Neuronal stem cell (in vitro differentiated cells): ENCODE measurements around the gene PGA3.
A peak's percentile ranks its signal among the peaks of the same experiment; 100 is the strongest.
"Not testable (repeated sequence)": the region's sequence is repeated elsewhere in the genome, so short reads cannot be mapped to it uniquely, and the experiment has no call there.

Source experiments
- DNase-seq: peaks from one replicate; pipeline ENCODE4 v3.0.0-alpha.2; 2013; ENCODE audit warnings: low spot score
- H2AFZ ChIP-seq: one replicate; pipeline ENCODE4 v1.6.1; 2013; ENCODE audit warnings: mild to moderate bottlenecking, low read length, inconsistent platforms
- H2AK5ac ChIP-seq: 2 replicates; pipeline ENCODE4 v1.6.1; 2013; ENCODE audit warnings: low read depth, mild to moderate bottlenecking, inconsistent platforms, low read length, moderate library complexity, mixed read lengths
- H2BK120ac ChIP-seq: 2 replicates; pipeline ENCODE4 v1.6.1; 2013; ENCODE audit warnings: low read depth, mild to moderate bottlenecking, inconsistent platforms, low read length, moderate library complexity, mixed read lengths
- H2BK12ac ChIP-seq: one replicate; pipeline ENCODE4 v1.6.1; 2013; ENCODE audit warnings: low read length, inconsistent platforms
- H2BK15ac ChIP-seq: 2 replicates; pipeline ENCODE4 v1.6.1; 2013; ENCODE audit warnings: mild to moderate bottlenecking, low read length, inconsistent platforms, mixed read lengths
- H2BK5ac ChIP-seq: one replicate; pipeline ENCODE4 v1.6.1; 2013; ENCODE audit warnings: inconsistent platforms, mild to moderate bottlenecking, low read length, moderate library complexity
- H3K14ac ChIP-seq: one replicate; pipeline ENCODE4 v1.6.1; 2013; ENCODE audit warnings: low read length, inconsistent platforms
- H3K18ac ChIP-seq: 2 replicates; pipeline ENCODE4 v1.6.1; 2013; ENCODE audit warnings: low read length, inconsistent platforms
- H3K23ac ChIP-seq: 2 replicates; pipeline ENCODE4 v1.6.1; 2013; ENCODE audit warnings: low read depth, mild to moderate bottlenecking, mixed read lengths, low read length, inconsistent platforms; ENCODE audit not compliant: poor library complexity
- H3K27ac ChIP-seq: replicated peaks from 3 replicates; pipeline ENCODE4 v1.5.1; 2013; ENCODE audit warnings: low read length, inconsistent platforms
- H3K27me3 ChIP-seq, 3 experiments: 2 replicates each; pipeline ENCODE4 v1.6.1; 2013; ENCODE audit warnings: low read length in 3 of 3, mild to moderate bottlenecking in 2 of 3, inconsistent platforms in 1 of 3, low read depth in 1 of 3, mixed read lengths in 1 of 3, moderate library complexity in 1 of 3; ENCODE audit not compliant: control insufficient read depth in 3 of 3, insufficient read depth in 3 of 3
- H3K36me3 ChIP-seq, 2 donors: replicated peaks in 1 of 2; 2 replicates each; pipeline ENCODE4 v1.6.1; 2013; ENCODE audit warnings: low read length in 2 of 2; ENCODE audit not compliant: control insufficient read depth in 2 of 2, insufficient read depth in 2 of 2
- H3K4ac ChIP-seq: 2 replicates; pipeline ENCODE4 v1.6.1; 2013; ENCODE audit warnings: inconsistent platforms, mild to moderate bottlenecking, low read length, moderate library complexity
- H3K4me1 ChIP-seq, 2 donors: 1 replicate in 1 of 2; 2 replicates in 1 of 2; pipeline ENCODE4 v1.6.1; 2013; ENCODE audit warnings: low read length in 2 of 2, low read depth in 1 of 2; ENCODE audit not compliant: control insufficient read depth in 2 of 2, insufficient read depth in 1 of 2
- H3K4me2 ChIP-seq: one replicate; pipeline ENCODE4 v1.6.1; 2013; ENCODE audit warnings: mild to moderate bottlenecking, low read length, inconsistent platforms; ENCODE audit not compliant: insufficient read depth, poor library complexity, severe bottlenecking
- H3K4me3 ChIP-seq, 2 donors: 2 replicates each; pipeline ENCODE4 v1.5.1; 2013; ENCODE audit warnings: low read length in 2 of 2, mild to moderate bottlenecking in 2 of 2, inconsistent platforms in 1 of 2, moderate library complexity in 1 of 2
- H3K79me1 ChIP-seq: one replicate; pipeline ENCODE4 v1.6.1; 2013; ENCODE audit warnings: low read depth, mild to moderate bottlenecking, inconsistent platforms, low read length, moderate library complexity
- H3K9ac ChIP-seq: one replicate; pipeline ENCODE4 v1.6.1; 2013; ENCODE audit warnings: mild to moderate bottlenecking, low read depth, low read length, inconsistent platforms; ENCODE audit not compliant: poor library complexity
- H3K9me3 ChIP-seq, 2 donors: replicated peaks in 1 of 2; 2 replicates each; pipeline versions ENCODE3 to v1.6.1; 2013; ENCODE audit warnings: low read length in 2 of 2, mild to moderate bottlenecking in 2 of 2, inconsistent platforms in 1 of 2, low read depth in 1 of 2, mixed read lengths in 1 of 2, moderate library complexity in 1 of 2; ENCODE audit not compliant: control insufficient read depth in 2 of 2, insufficient read depth in 1 of 2
- H4K8ac ChIP-seq: one replicate; pipeline ENCODE4 v1.6.1; 2013; ENCODE audit warnings: low read depth, mild to moderate bottlenecking, inconsistent platforms, low read length, moderate library complexity
- H4K91ac ChIP-seq: one replicate; pipeline ENCODE4 v1.6.1; 2013; ENCODE audit warnings: low read length, low read depth, mild to moderate bottlenecking, inconsistent platforms; ENCODE audit not compliant: poor library complexity
- WGBS, 2 donors: extraction: QIAGEN DNeasy Blood & Tissue Kit; methylation state at CpG; one replicate each; pipeline ENCODE4 v1.1.7; 2013; ENCODE audit warnings: missing lambda C conversion rate in 2 of 2, mixed read lengths in 1 of 2; ENCODE audit not compliant: insufficient read length in 2 of 2, insufficient replicate concordance in 1 of 2; ENCODE audit errors: extremely low coverage in 2 of 2; 5-methylcytosine and 5-hydroxymethylcytosine counted together

Gene PGA3

DNA sequence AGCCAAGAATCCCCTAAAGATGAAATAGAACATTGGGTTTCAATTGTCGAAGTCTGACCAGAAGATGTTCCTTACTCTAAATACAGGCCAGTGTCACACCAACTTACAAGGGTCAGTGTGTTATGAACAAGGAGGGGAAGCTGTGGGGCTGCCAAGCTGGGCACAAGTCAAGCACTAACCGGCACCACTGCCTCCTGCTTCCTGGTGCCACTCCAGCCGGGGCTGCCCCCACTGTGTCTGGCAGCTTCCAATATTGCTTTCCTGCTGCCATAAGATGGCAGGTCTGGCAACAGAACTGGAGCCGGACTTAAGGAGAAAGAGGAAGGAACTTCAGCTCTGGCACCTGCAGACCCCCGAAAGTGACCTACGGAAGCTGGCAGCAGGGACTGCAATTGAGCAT is 28.4 kb upstream of the PGA3 start:
- Histone ChIP-seq H3K4me1 (no peaks in the 10 kb centered on the region), H2BK5ac (no peak overlapping the region), H3K23ac (no peak overlapping the region), H4K91ac (no peak overlapping the region), H2AFZ (no peak overlapping the region), H2BK120ac (no peak overlapping the region), H3K27me3 (peaks cover 0 to 31% (median 0%) of the 10 kb centered on the region in 3 experiments), H3K18ac (no peak overlapping the region), H3K4me2 (no peak overlapping the region), H3K9ac (no peak overlapping the region), H2AK5ac (no peak overlapping the region), H3K14ac (no peak overlapping the region), H2BK15ac (no peak overlapping the region), H3K4me3 (no peak overlapping the region), H3K9me3 (peaks cover 0 to 4% of the 10 kb centered on the region in 2 donors), H3K36me3 (no peaks in the 10 kb centered on the region), H4K8ac (no peak overlapping the region), H2BK12ac (no peak overlapping the region), H3K4ac (no peak overlapping the region), H3K27ac (no peak overlapping the region), H3K79me1 (no peaks in the 10 kb centered on the region)
- DNase-seq, result no peak
- WGBS, 2 donors, result no CpG with 5 or more reads among the region's 6 CpGs

DNA sequence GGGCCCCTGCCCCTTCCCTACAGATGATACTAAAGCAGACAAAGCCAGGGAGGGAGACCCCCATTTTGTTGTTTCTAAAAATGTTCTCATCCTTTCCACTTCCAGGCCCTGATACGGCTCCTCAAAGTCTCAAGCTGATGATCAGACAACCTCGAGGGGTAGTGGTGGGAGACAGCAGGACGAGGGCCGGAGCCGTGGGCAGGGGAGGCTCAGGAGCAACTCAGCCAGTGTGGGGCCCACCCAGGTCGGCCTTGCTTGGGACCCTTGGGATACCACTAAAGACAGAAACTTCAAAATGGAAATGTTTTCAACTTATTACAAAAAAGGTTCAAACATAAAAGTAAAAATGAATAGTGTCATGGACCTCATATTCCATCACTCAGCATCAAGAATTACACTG is 26.9 kb upstream of the PGA3 start:
- Histone ChIP-seq H2AFZ (peak overlapping the region; percentile 49), H3K18ac (no peak overlapping the region), H3K9me3 (peaks cover 0 to 4% of the 10 kb centered on the region in 2 donors), H3K36me3 (no peaks in the 10 kb centered on the region), H3K79me1 (no peaks in the 10 kb centered on the region), H2BK5ac (no peak overlapping the region), H2BK15ac (no peak overlapping the region), H4K91ac (no peak overlapping the region), H3K4me1 (no peaks in the 10 kb centered on the region), H2AK5ac (no peak overlapping the region), H3K4ac (no peak overlapping the region), H3K14ac (no peak overlapping the region), H3K27me3 (peaks cover 0 to 34% (median 0%) of the 10 kb centered on the region in 3 experiments), H3K4me2 (no peak overlapping the region), H3K27ac (no peak overlapping the region), H3K9ac (no peak overlapping the region), H4K8ac (no peak overlapping the region), H2BK12ac (no peak overlapping the region), H2BK120ac (no peak overlapping the region), H3K4me3 (no peak overlapping the region), H3K23ac (no peak overlapping the region)
- no peak for DNase-seq
- WGBS, 2 donors, result no CpG with 5 or more reads among the region's 6 CpGs

DNA sequence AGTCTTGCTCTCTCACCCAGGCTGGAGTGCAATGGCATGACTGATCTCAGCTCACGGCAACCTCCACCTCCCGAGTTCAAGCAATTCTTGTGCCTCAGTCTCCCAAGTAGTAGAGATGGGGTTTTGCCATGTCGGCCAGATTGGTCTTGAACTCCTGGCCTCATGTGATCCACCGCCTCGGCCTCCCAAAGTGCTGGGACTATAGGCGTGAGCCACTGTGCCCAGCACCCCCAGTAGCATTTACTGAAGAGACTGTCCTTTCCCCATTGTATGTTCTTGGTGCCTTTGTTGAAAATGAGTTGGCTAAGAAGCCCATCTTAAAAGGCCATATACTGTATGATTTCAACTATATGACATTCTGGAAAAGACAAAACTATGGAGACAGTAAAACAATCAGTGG is 23.1 kb upstream of the PGA3 start:
- not testable (repeated sequence) for H4K91ac ChIP-seq, H3K4me1 ChIP-seq, H3K9ac ChIP-seq, H3K9me3 ChIP-seq, H3K4me2 ChIP-seq, H2AK5ac ChIP-seq, H2BK12ac ChIP-seq, H3K36me3 ChIP-seq, H2AFZ ChIP-seq, H2BK5ac ChIP-seq, DNase-seq, H2BK15ac ChIP-seq, H3K23ac ChIP-seq, H2BK120ac ChIP-seq, H3K4me3 ChIP-seq, H3K14ac ChIP-seq, H4K8ac ChIP-seq, H3K18ac ChIP-seq, H3K79me1 ChIP-seq, H3K27ac ChIP-seq, H3K4ac ChIP-seq
- no CpG with 5 or more reads among the region's 6 CpGs for WGBS, 2 donors
- peaks cover 0 to 21% (median 0%) of the 10 kb centered on the region in 3 experiments for H3K27me3 ChIP-seq

DNA sequence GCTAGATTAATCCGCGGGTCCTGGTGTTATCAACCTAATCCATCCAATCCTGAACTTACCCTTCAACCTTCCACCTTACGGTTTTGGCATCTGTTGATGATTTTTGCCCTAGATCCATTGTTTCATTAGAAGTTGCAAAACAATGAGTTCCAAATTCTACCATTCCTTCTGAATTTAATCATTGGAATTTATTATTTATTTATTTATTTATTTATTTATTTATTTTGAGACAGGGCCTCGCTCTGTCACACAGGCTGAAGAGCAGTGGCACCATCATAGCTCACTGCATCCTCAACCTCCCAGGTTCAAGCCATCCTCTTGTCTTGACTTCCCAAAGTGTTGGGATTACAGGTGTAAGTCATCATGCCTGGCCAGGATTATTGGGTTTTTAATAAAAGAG is 21.8 kb upstream of the PGA3 start:
- H2AFZ ChIP-seq, result no peak overlapping the region
- no peaks in the 10 kb centered on the region for H3K4me1 ChIP-seq
- no peaks in the 10 kb centered on the region for H3K79me1 ChIP-seq
- no peak overlapping the region for H3K4ac ChIP-seq
- no peak overlapping the region for H3K23ac ChIP-seq
- no peak overlapping the region for H2BK120ac ChIP-seq
- no peak overlapping the region for H3K27ac ChIP-seq
- WGBS, 2 donors, result no CpG with 5 or more reads among the region's 4 CpGs
- no peak overlapping the region for H3K14ac ChIP-seq
- H3K18ac ChIP-seq, result no peak overlapping the region
- no peak overlapping the region for H4K91ac ChIP-seq
- H2BK12ac ChIP-seq, result no peak overlapping the region
- H3K9ac ChIP-seq, result no peak overlapping the region
- no peak overlapping the region for H3K4me2 ChIP-seq
- H2BK5ac ChIP-seq, result no peak overlapping the region
- peaks cover 0 to 8% (median 0%) of the 10 kb centered on the region in 3 experiments for H3K27me3 ChIP-seq
- no peak overlapping the region for H4K8ac ChIP-seq
- H2AK5ac ChIP-seq, result no peak overlapping the region
- H2BK15ac ChIP-seq, result no peak overlapping the region
- no peaks in the 10 kb centered on the region for H3K36me3 ChIP-seq
- no peak overlapping the region for H3K4me3 ChIP-seq
- DNase-seq, result no peak
- no peaks in the 10 kb centered on the region for H3K9me3 ChIP-seq
